ENCODE results near the gene EVA1C.

DNA sequence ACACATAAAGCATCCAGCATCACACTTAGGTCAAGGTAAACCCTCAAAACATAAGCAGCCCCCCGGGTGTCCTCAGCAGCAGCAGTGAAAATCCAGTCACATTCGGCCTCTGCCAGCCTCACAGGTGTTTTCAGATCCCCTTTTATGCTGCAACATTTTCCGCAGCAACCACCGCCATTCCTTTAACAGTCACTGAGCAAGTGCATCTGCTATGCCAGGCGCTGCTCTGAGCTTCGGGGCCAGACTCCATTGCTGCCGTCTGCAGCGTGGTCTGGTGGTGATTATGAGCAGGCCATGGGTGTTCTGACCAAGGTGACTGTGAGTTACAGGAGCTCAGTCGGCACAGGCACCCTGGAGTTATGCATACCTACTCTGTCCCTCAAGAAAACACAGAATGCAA is 24.2 kb upstream of the EVA1C start:
- no peak for TF ChIP-seq CTCF (IDR thresholded peaks at IDR 0.05)
- no peak for TF ChIP-seq POLR2A (IDR thresholded peaks at IDR 0.05)
